ENCODE data around the gene TBC1D9. TPM values are rescaled to one million over a fixed set of nuclear protein-coding genes. Genes with fewer than 3 reads are reported as not detected.

Gene TBC1D9
- total RNA-seq, 2 donors from 2014 or later = 13.9 to 16.9 TPM

GRCh38 chr4:140703463-140703862, 52.7 kb downstream of the TBC1D9 start:
- no peak for DNase-seq (ENCODE audit: low spot score)
- intact Hi-C loops (cut with DNase I) = no loop called here

DNA sequence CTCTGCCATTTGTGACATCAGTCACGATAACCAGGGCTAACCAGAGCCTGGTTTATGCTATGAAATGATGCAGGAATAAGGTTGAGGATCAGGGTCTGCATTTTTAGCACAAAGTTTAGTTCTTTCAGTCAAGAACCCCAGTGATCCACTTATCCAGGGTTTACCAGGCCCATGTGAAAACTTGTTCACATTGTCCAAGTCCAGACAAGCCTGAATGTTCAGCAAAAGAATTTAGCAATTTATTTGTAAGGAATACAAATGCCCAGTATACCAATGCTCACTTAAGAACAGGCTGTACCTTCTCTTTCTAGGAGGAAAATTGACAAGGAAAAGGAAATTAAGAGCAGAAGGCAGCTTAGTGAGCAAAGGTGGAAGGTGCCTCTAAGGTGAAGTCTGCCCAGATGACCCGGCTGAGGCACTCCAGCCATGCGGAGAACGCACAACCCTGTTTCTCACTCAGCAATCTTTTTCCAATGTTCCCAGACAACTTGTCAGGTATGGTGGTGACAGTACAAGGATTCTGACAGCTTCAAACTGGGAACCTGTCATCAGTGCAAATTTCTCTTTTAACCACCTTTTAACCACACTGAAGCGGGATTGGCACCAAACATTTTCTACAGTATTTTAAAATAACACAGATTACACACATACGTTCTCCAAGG, 54.0 kb downstream of the TBC1D9 start:
- intact Hi-C loops (cut with DNase I) = no loop called here
- no peak for DNase-seq (ENCODE audit: low spot score)

DNA sequence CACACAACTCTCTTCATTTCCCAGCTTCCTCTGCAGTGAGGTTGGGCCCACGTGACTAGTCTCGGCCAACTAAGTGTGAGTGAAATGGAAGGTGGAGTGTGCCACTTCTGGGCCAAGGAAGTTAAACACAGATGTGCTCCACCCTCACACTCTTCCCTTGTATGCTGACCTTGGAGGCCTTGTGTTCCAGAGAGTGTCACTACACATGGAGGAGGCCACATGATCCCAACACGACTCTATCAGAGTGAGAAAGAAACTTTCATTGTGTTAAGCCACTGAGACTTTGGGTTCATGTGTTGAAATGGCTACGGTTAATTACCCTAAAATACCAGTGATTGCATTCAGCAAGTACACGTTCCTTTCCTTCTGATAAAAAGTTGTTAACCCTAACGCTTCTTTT, 55.1 kb downstream of the TBC1D9 start:
- intact Hi-C loops (cut with DNase I) = no loop called here
- DNase-seq (ENCODE audit: low spot score) = no peak

DNA sequence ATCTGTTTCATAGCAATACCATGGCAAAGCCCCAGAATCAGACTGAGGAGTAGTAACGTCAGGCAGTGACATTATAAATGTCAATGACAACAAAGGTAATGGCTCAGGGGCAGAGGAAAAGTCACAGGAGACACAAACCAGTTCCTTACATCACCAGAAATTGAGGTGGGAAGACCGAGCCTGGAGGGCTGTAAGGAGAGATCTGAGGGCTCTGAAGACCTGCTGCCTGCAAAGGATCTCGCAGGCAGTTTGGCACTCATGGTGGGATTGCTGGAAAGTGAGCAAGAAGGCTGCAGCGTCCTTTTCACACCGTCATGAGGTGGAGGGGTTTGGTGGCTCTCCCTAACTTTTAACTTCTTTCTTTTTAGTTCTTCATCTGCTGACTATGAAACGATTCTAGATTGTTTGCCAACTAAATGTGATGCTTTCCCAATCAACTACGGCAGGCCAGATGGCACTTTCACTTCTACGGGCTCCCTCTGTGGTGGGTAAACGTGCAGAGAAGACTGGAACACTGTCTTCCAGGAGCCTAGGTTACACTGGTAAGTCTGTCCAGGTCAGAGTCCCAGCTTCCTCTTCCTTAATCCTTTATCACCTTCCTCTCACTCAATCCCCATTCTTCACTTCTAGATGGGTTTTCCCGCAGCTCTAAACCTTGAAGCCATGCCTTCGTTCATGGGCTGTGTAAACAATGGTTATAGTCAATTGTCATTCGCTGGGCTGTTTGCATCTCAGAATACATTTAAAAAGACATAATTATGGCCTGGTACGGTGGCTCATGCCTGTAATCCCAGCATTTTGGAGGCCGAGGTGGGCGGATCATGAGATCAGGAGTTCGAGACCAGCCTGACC, 58.2 kb downstream of the TBC1D9 start:
- no peak for DNase-seq (ENCODE audit: low spot score)
- intact Hi-C loops (cut with DNase I) = no loop called here

DNA sequence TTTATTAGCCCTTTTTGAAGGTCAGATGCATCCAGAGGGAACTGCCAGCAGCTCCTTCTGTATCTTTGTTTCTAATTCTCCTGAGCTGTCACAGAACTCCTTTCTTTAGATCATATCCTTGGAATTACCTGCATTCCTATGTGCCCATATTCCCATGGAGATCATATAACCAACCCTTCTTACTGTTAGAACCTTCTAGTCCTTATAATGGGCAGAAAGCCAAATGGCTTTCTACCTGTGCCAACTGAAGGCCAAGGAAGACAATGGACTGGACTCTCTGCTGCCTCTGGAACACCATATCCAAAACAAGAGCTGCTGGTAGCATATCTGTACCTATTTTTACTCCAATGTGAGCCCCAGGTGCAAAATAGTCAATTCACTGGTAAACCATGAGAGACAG, 60.7 kb downstream of the TBC1D9 start:
- intact Hi-C loops (cut with DNase I) = no loop called here
- no peak for DNase-seq (ENCODE audit: low spot score)

DNA sequence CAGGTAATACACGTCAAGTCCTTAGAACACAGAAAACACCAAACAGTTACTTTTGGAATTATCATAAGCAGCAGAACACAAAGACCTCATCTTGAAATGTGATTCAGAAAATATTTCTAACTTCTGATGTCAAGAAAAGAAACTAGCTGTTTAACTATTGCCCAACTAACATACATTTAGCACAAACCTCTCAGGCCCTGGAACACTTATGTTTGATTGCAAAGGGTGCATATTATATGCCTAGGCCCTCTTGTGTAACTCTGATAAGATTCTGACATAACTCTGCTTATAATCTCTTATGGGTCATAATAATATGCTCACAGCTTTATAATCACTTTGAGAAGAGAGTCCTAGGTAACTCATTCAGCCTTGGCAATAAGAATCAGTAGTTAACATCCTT, 62.6 kb downstream of the TBC1D9 start:
- intact Hi-C loops (cut with DNase I) = no loop called here
- DNase-seq (ENCODE audit: low spot score) = no peak

- no peak for DNase-seq (ENCODE audit: low spot score)
- intact Hi-C loops (cut with DNase I) = no loop called here
These were observed 64.8 kb downstream of the TBC1D9 start for GRCh38 chr4:140691369-140691768.

GRCh38 chr4:140690093-140690492, 66.1 kb downstream of the TBC1D9 start:
- intact Hi-C loops (cut with DNase I) = no loop called here
- DNase-seq (ENCODE audit: low spot score) = no peak

DNA sequence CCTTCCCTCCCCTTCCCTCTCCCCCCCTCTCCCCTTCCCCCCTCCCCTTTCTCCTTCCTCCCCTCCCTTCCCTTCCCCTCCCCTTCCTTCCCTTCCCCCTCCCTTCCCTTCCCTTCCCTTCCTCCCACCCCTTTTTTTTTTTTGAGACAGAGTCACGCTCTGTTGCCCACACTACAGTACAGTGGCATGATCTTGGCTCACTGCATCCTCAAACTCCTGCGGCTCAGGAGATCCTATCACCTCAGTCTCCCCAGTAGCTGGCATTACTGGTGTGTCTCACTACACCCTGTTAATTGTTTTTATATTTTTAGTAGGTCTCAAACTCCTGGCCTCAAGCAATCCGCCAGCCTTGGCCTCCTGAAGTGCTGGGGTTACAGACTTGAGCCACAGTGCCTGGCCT, 66.6 kb downstream of the TBC1D9 start:
- intact Hi-C loops (cut with DNase I) = no loop called here
- DNase-seq (ENCODE audit: low spot score) = no peak

GRCh38 chr4:140688711-140689598, 67.2 kb downstream of the TBC1D9 start:
- intact Hi-C loops (cut with DNase I) = no loop called here
- DNase-seq (ENCODE audit: low spot score) = no peak

DNA sequence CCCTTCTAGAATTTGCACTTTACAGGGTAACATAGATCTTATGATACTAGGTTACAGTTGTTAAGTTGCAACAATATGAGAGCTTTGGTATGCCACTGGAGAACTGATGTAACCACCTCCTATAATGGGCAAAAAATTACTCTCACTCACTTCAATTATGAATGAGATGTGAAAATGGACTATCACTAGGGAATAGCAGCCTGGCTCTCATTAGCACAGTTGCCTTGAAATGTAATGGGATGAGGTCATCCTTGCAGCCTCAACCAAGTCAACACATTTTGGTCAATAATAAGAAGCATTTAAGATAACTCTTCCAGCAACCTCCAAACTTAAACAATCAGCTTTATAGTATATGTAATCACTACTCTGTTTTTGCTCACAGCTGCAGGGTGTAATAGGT, 69.4 kb downstream of the TBC1D9 start:
- intact Hi-C loops (cut with DNase I) = no loop called here
- no peak for DNase-seq (ENCODE audit: low spot score)

DNA sequence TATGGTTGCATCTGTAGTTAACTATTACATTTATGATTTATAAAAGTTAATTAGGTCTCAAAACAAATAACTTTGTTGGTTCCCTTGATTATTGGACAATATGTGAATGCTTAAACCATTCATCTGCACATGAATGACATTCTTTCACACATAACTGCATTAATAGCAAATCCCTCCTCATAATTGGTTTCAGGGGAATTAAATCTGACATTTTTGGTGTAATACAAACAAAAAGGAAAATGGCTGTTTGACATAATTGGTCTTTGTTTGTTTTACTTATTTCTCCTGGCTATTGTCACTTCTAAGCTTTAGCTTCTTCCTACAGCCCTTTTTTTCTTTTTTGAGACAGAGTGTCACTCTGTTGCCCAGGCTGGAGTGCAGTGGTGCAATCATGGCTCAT, 71.9 kb downstream of the TBC1D9 start:
- intact Hi-C loops (cut with DNase I) = no loop called here

DNA sequence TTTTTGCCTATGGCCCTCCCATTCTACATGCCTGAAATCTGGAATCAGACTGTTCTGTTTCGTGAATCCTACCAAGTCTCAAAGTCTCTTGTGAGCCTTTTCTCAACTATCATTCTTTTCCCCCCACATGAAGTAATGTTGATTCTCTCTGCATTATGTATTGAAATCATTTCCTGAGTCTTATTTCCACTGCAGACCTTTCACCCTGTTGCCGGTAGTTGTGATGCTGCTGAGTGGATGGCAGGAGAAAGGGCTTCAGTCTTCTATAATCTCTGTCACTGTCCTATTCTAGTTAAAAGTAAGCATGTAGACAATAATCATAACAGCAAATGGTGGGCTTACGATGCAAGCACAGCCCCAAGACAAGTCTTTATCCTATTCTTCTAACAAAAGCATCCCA, 75.0 kb downstream of the TBC1D9 start:
- DNase-seq (ENCODE audit: low spot score) = no peak
- intact Hi-C loops (cut with DNase I) = no loop called here

More for the DNA sequence above, 71.9 kb downstream of the TBC1D9 start:
- no peak for DNase-seq (ENCODE audit: low spot score)

- intact Hi-C loops (cut with DNase I) = no loop called here
- no peak for DNase-seq (ENCODE audit: low spot score)
These were observed 75.5 kb downstream of the TBC1D9 start for GRCh38 chr4:140680686-140681085.

- intact Hi-C loops (cut with DNase I) = no loop called here
These were observed 76.6 kb downstream of the TBC1D9 start for GRCh38 chr4:140679576-140679975.

GRCh38 chr4:140675599-140676231, 80.5 kb downstream of the TBC1D9 start:
- intact Hi-C loops (cut with DNase I) = no loop called here
- no peak for DNase-seq (ENCODE audit: low spot score)

More at GRCh38 chr4:140679576-140679975, 76.6 kb downstream of the TBC1D9 start:
- DNase-seq (ENCODE audit: low spot score) = no peak

- DNase-seq (ENCODE audit: low spot score) = no peak
These were observed 82.5 kb downstream of the TBC1D9 start for GRCh38 chr4:140673729-140674128.

GRCh38 chr4:140672416-140672815, 83.8 kb downstream of the TBC1D9 start:
- DNase-seq (ENCODE audit: low spot score) = no peak
- intact Hi-C loops (cut with DNase I) = no loop called here

More at GRCh38 chr4:140673729-140674128, 82.5 kb downstream of the TBC1D9 start:
- intact Hi-C loops (cut with DNase I) = no loop called here

GRCh38 chr4:140668111-140668510, 88.1 kb downstream of the TBC1D9 start:
- intact Hi-C loops (cut with DNase I) = no loop called here
- DNase-seq (ENCODE audit: low spot score) = no peak

Measured in posterior vena cava (tissue), 2 donors.